ENCODE data around the gene IRAG1. TPM values are rescaled to one million over a fixed set of nuclear protein-coding genes. Genes with fewer than 3 reads are reported as not detected.
A peak's percentile ranks its signal among the peaks of the same experiment; 100 is the strongest.

Gene IRAG1
- total RNA-seq, 1 donor from 2014 or later, result 18.0 TPM

GRCh38 chr11:10696468-10697322 lies 3.1 kb upstream of the IRAG1 start:
- ATAC-seq, result no peak
- Histone ChIP-seq H3K27me3 (no peaks in the 10 kb centered on the region), H3K36me3 (no peaks in the 10 kb centered on the region), H3K9me3 (no peaks in the 10 kb centered on the region), H3K4me1 (no peaks in the 10 kb centered on the region), H3K27ac (no peak overlapping the region), H3K4me3 (no peak overlapping the region)
- TF ChIP-seq, protein P1, sequence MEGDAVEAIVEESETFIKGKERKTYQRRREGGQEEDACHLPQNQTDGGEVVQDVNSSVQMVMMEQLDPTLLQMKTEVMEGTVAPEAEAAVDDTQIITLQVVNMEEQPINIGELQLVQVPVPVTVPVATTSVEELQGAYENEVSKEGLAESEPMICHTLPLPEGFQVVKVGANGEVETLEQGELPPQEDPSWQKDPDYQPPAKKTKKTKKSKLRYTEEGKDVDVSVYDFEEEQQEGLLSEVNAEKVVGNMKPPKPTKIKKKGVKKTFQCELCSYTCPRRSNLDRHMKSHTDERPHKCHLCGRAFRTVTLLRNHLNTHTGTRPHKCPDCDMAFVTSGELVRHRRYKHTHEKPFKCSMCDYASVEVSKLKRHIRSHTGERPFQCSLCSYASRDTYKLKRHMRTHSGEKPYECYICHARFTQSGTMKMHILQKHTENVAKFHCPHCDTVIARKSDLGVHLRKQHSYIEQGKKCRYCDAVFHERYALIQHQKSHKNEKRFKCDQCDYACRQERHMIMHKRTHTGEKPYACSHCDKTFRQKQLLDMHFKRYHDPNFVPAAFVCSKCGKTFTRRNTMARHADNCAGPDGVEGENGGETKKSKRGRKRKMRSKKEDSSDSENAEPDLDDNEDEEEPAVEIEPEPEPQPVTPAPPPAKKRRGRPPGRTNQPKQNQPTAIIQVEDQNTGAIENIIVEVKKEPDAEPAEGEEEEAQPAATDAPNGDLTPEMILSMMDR (IDR thresholded peaks at IDR 0.05), result no peak
- intact Hi-C loops (cut with DNase I), result no loop called here
- no peak for DNase-seq

DNA sequence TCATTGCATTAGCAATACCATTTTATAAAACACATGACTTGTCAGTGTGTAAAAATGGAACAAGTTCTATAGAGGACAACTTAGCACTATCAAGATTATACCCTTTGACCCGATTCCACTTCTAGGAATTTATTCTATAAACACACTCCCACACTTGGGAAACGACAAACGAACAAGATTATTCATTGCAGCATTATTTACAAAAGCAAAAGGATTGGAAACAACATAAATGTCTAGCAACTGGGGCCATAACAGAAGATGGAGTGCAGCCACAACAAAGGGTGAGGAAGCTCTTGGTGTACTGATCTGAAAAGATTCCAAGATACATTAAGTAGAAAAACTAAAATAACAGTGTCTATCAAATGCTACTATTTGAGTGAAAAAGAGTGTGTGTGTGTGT lies 2.3 kb upstream of the IRAG1 start:
- intact Hi-C loops (cut with DNase I), result no loop called here
- H3K27me3 ChIP-seq, result no peaks in the 10 kb centered on the region
- no peak overlapping the region for H3K4me3 ChIP-seq
- H3K27ac ChIP-seq, result no peak overlapping the region
- H3K9me3 ChIP-seq, result no peaks in the 10 kb centered on the region
- ATAC-seq, result no peak
- TF ChIP-seq, protein P1 (IDR thresholded peaks at IDR 0.05), result no peak
- no peak for DNase-seq
- no peaks in the 10 kb centered on the region for H3K36me3 ChIP-seq
- no peaks in the 10 kb centered on the region for H3K4me1 ChIP-seq

GRCh38 chr11:10694486-10695239 lies 1.1 kb upstream of the IRAG1 start:
- Histone ChIP-seq H3K27me3 (no peaks in the 10 kb centered on the region), H3K27ac (peak overlapping the region; percentile 71), H3K4me1 (no peaks in the 10 kb centered on the region), H3K36me3 (no peaks in the 10 kb centered on the region), H3K4me3 (no peak overlapping the region), H3K9me3 (no peaks in the 10 kb centered on the region)
- ATAC-seq, result no peak
- no peak for DNase-seq
- intact Hi-C loops (cut with DNase I), result no loop called here
- TF ChIP-seq, protein P1 (IDR thresholded peaks at IDR 0.05), result no peak

DNA sequence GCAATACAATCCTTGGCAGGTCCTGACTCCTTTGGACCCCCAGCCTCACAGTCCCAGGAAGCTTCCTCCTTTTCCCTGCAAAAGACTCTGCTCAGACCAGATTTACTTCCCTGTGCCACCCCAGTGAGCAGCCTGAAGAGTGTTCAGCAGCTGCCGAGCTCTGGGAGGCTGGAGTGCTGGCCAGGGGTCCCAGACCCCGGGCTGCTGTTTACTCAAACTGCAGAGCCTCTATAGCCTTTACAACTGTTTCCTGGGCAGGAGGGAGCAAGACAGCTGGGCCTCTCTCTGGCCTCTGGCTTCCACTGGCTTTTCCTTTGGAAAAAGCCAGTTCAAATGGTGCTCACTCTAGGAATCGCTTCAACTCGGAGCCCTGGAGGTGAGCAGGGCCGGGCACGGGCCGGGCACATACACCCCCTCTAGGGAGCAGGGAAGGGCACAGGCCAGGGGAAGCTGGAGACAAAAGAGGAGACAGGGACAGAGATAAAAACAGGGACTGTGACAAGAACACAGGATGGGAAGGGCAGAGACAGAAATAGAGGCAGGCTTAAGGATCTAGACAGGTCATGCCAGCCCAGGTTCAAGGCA lies 932 bp downstream of the IRAG1 start:
- no peaks in the 10 kb centered on the region for H3K27me3 ChIP-seq
- peak overlapping the region; percentile 71 for H3K27ac ChIP-seq
- intact Hi-C loops (cut with DNase I), result no loop called here
- H3K4me3 ChIP-seq, result peak overlapping the region; percentile 46
- TF ChIP-seq, protein P1 (IDR thresholded peaks at IDR 0.05), result no peak
- H3K4me1 ChIP-seq, result no peaks in the 10 kb centered on the region
- DNase-seq, result no peak
- peak; percentile 9 for ATAC-seq
- H3K9me3 ChIP-seq, result no peaks in the 10 kb centered on the region
- H3K36me3 ChIP-seq, result no peaks in the 10 kb centered on the region

DNA sequence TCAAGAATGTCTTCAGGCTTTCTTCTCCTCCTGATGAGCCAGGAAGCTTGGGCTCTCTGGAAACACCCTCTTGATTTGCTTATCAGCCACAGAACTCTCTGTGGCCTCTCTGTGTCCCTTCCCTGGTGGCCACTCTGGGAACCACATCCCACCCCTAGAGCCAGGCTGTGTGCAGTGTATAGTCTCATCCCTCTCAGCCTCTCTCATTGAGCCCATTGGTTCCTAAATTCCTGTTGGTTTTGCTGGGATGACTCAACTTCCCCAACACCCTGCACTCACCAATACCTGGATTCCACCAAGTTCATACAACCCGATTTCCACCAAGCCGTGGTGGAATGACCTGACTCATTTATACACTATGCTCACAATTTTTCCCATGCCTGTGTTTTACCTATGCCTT lies 5.2 kb downstream of the IRAG1 start:
- intact Hi-C loops (cut with DNase I), result no loop called here
- Histone ChIP-seq H3K4me1 (no peaks in the 10 kb centered on the region), H3K27ac (no peak overlapping the region), H3K9me3 (no peaks in the 10 kb centered on the region), H3K36me3 (no peaks in the 10 kb centered on the region), H3K27me3 (no peaks in the 10 kb centered on the region), H3K4me3 (no peak overlapping the region)
- TF ChIP-seq, protein P1 (IDR thresholded peaks at IDR 0.05), result peak; percentile 20
- DNase-seq (no peak), ATAC-seq (no peak)
